Hepatocyte (in vitro differentiated cells): Measurements from ENCODE around the gene CALR.

Experiments used
- EZH2 ChIP-seq: fragments of 200-600 bp; sonication (generic); IDR thresholded peaks from 2 replicates; pipeline ENCODE4 v1.6.1; 2016; ENCODE audit warnings: antibody characterized with exemption, mild to moderate bottlenecking, borderline replicate concordance
- EZH2phosphoT487 ChIP-seq: fragments of 200-600 bp; sonication (generic); IDR thresholded peaks from one replicate; pipeline ENCODE4 v1.6.1; 2018; ENCODE audit warnings: antibody characterized with exemption, mild to moderate bottlenecking, low read depth, moderate library complexity; ENCODE audit not compliant: unreplicated experiment, severe bottlenecking
- TF ChIP-seq, protein P1 (sequence below): fragments of 200-600 bp; sonication (generic); IDR thresholded peaks from 2 replicates; pipeline ENCODE4 v1.5.1; 2016; ENCODE audit warnings: antibody characterized with exemption, mild to moderate bottlenecking; ENCODE audit not compliant: poor library complexity

DNA sequence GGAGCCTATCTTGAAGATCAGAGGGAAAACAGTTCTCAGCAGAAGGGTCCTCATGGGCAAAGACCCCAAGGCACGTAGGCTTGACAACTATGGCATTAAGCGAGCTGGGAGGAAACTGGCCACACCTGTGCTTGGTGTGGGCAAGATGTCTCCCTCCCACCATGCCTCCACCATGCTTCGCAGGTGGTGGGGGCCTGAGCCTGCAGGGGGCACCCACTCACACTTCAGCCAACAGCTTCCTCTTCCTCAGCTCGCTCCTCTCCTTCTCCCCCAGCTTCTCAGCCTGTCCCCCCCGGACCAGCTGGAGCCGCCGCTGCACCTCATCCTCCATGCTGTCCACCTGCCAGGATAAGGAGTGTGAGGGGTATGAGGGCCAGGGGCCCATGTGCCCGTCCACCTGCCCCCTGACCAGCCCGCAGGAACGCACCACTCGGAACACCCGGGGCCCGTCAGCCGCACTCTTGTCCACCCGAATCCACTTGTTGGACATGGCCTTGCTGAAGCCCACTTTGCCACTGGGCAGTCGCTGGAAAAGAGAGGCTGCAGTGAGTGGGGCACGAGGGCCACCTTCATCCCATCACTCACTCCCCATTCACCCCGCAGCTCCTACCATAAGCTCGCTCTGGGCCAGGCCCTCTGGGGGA lies 8.3 kb upstream of the CALR start:
- TF ChIP-seq EZH2phosphoT487 (no peak), EZH2 (no peak)
- TF ChIP-seq, protein P1, sequence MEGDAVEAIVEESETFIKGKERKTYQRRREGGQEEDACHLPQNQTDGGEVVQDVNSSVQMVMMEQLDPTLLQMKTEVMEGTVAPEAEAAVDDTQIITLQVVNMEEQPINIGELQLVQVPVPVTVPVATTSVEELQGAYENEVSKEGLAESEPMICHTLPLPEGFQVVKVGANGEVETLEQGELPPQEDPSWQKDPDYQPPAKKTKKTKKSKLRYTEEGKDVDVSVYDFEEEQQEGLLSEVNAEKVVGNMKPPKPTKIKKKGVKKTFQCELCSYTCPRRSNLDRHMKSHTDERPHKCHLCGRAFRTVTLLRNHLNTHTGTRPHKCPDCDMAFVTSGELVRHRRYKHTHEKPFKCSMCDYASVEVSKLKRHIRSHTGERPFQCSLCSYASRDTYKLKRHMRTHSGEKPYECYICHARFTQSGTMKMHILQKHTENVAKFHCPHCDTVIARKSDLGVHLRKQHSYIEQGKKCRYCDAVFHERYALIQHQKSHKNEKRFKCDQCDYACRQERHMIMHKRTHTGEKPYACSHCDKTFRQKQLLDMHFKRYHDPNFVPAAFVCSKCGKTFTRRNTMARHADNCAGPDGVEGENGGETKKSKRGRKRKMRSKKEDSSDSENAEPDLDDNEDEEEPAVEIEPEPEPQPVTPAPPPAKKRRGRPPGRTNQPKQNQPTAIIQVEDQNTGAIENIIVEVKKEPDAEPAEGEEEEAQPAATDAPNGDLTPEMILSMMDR: no peak
